Measurements from ENCODE around the gene ATP2B3.

DNA sequence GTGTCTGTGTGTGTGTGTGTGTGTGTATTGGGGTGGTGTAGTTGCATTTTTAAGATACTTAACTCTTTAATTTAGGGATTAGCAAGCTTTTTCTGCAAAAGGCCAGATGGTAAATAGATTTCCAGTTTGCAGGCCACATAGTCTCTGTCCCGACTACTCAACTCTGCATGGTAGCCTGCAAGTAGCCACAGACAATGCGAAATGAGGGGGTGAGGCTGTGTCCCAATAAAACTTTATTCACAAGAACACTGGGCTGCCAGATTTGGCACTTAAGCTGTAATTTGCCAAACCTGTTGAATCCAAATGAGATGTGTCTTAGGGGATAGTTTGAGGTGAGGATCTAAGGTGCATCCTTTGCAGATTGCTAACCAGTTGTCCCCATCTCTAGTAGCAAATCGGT is 6.8 kb downstream of the ATP2B3 start:
- TF ChIP-seq, protein P1, sequence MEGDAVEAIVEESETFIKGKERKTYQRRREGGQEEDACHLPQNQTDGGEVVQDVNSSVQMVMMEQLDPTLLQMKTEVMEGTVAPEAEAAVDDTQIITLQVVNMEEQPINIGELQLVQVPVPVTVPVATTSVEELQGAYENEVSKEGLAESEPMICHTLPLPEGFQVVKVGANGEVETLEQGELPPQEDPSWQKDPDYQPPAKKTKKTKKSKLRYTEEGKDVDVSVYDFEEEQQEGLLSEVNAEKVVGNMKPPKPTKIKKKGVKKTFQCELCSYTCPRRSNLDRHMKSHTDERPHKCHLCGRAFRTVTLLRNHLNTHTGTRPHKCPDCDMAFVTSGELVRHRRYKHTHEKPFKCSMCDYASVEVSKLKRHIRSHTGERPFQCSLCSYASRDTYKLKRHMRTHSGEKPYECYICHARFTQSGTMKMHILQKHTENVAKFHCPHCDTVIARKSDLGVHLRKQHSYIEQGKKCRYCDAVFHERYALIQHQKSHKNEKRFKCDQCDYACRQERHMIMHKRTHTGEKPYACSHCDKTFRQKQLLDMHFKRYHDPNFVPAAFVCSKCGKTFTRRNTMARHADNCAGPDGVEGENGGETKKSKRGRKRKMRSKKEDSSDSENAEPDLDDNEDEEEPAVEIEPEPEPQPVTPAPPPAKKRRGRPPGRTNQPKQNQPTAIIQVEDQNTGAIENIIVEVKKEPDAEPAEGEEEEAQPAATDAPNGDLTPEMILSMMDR (IDR thresholded peaks at IDR 0.05; ENCODE audit: low read length): no peak
- no peak for TF ChIP-seq EZH2 (optimal IDR thresholded peaks at IDR 0.05; ENCODE audit: low read depth, low read length)
